Measurements from ENCODE around the gene GSC2. TPM values are rescaled to one million over a fixed set of nuclear protein-coding genes. Genes with fewer than 3 reads are reported as not detected.

Gene GSC2
- total RNA-seq, 5 donors from 2014 or later (not counting 1 experiment from before 2014, with no cell fraction given), result not detected

DNA sequence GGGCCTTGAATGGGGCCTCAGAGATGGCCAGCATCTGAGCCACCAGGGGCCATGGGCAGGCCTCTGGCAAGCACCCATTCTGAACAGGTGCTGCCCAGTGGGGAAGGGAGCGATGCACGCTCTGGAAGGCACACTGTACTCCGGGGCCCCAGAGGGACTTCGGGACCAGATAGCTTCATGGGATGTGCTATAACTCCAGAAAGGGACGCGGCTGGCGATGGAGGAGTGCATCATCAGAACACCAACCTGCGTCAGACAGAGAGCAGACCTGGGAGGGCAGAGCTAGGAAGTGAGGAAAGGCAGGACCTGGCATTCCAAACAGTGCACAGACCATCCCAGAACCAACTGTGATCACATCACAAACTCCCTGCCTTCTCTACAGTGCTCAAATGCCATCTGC lies 44.6 kb downstream of the GSC2 start:
- H3K9me3 ChIP-seq, result no peaks in the 10 kb centered on the region
- DNase-seq (no peak), ATAC-seq (replicated peaks in 1 of 4) (no peak)
- Mint-ChIP-seq H3K27me3 (no peaks in the 10 kb centered on the region), H3K27ac (peak overlapping the region in 1 of 2 donors; percentile 90), H3K9me3 (no peaks in the 10 kb centered on the region), H3K36me3 (peaks cover 6% of the 10 kb centered on the region), H3K4me1 (peaks cover 68 to 77% (median 72%) of the 10 kb centered on the region in 3 donors), H3K4me3 (no peak overlapping the region)
- ChIA-PET CTCF (no interaction called here), POLR2A (no interaction called here)
- 94% methylated on average over 2 of the region's 8 CpGs for WGBS (ENCODE audit: insufficient coverage)
- H3K27ac ChIP-seq (ENCODE audit: low read length), result no peak overlapping the region
- peaks cover 17 to 44% of the 10 kb centered on the region in 2 experiments for H3K4me1 ChIP-seq (ENCODE audit: control insufficient read depth in 1 of 2, extremely low read depth in 1 of 2, insufficient read depth in 2 of 2, low read length in 2 of 2)
- no peak overlapping the region for H3K4me3 ChIP-seq (ENCODE audit: control insufficient read depth in 1 of 2, extremely low read depth in 1 of 2, low read length in 1 of 2)
- H3K27me3 ChIP-seq (replicated peaks in 1 of 2; ENCODE audit: control insufficient read depth in 2 of 2, extremely low read depth in 1 of 2, insufficient read depth in 2 of 2, low read length in 1 of 2), result no peaks in the 10 kb centered on the region
- H3K36me3 ChIP-seq (ENCODE audit: control insufficient read depth in 2 of 2, extremely low read depth in 1 of 2, insufficient read depth in 1 of 2, low read length in 1 of 2), result peaks cover 0 to 8% of the 10 kb centered on the region in 2 donors

DNA sequence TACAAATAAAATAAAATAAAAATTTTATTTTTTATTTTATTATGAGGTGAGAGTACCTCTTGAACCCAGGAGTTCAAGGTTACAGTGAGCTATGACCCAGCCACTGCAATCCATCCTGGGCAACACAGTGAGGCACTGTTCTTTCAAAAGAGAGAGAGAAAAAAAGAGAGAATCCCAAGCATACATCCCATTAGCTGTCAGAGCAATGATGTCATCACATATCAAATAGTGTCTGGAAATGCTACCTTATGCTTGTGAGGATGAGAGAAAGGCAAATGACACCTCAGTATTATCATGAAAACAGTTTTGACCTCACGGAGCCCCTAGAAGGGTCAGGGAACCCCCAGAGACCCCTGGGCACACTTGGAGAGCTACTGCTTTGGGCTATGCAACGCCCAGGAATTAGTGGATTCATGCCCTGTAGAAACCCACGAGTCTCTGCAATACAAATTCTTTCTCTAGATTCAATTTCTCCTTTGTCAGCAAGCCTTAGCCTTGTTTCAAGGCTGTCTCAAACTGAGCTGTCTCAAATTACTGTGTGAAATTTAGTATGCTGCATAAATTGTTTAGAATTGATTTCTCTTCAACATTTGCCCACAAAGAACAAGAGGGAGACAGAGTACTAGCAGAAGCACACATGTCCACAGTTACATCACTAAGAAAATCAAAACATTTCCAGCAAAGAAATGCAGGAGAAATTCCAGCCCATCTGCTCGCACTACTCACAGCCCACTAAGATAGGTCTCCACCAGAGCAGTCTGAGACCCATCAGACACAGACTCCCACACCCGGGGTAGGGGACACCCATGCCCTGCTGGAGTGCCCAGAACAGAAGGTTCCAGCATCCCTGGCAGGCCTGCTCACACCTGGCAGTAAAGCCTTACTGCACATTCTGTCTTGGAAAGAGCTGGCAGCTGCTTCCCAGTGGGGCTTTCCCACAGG lies 45.9 kb downstream of the GSC2 start:
- no peaks in the 10 kb centered on the region for H3K27me3 ChIP-seq (replicated peaks in 1 of 2; ENCODE audit: control insufficient read depth in 2 of 2, extremely low read depth in 1 of 2, insufficient read depth in 2 of 2, low read length in 1 of 2)
- Mint-ChIP-seq H3K9me3 (no peaks in the 10 kb centered on the region), H3K4me1 (peaks cover 63 to 70% (median 63%) of the 10 kb centered on the region in 3 donors), H3K4me3 (no peak overlapping the region), H3K27ac (peak overlapping the region in 1 of 2 donors; percentile 28), H3K27me3 (no peaks in the 10 kb centered on the region), H3K36me3 (peaks cover 8% of the 10 kb centered on the region)
- 94% methylated on average over 4 of the region's 5 CpGs for WGBS (ENCODE audit: insufficient coverage)
- peaks cover 9 to 37% of the 10 kb centered on the region in 2 experiments for H3K4me1 ChIP-seq (ENCODE audit: control insufficient read depth in 1 of 2, extremely low read depth in 1 of 2, insufficient read depth in 2 of 2, low read length in 2 of 2)
- DNase-seq (no peak), ATAC-seq (replicated peaks in 1 of 4) (no peak)
- CTCF ChIA-PET, result interaction anchor here in 1 of 2 donors (0.7 kb wide), 2 partner anchors 31 to 520 kb away, joined by 5 to 6 read pairs; no protein-coding TSS in a partner anchor
- no peaks in the 10 kb centered on the region for H3K9me3 ChIP-seq
- H3K27ac ChIP-seq (ENCODE audit: low read length), result no peak overlapping the region
- peaks cover 0 to 8% of the 10 kb centered on the region in 2 donors for H3K36me3 ChIP-seq (ENCODE audit: control insufficient read depth in 2 of 2, extremely low read depth in 1 of 2, insufficient read depth in 1 of 2, low read length in 1 of 2)
- POLR2A ChIA-PET, result interaction anchor here in 1 of 2 donors (0.6 kb wide), 1 partner anchor 10 kb away, joined by 3 read pairs; no protein-coding TSS in a partner anchor
- H3K4me3 ChIP-seq (ENCODE audit: control insufficient read depth in 1 of 2, extremely low read depth in 1 of 2, low read length in 1 of 2), result no peak overlapping the region

DNA sequence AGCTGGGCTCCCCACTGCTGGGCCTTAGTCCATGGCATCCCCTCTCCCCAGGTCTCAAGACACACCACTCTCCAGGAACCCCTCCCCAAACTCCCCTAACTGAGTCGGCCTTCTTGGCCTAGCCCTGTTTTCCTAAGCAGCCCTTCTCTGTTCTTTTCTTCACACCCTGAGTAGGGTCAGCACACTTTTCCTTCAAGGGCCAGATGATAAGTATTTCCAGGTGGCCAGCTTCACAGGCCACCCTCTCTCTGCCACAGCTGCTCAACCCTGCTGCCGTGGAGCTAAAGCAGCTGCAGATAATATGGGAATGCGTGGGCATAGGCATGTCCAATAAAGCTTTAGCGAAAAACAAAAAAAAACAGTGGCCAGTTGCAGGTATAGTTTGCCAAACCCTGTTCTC lies 51.9 kb downstream of the GSC2 start:
- ATAC-seq (replicated peaks in 1 of 4) (no peak), DNase-seq (no peak)
- 86% methylated on average over 4 of the region's 4 CpGs for WGBS (ENCODE audit: insufficient coverage)
- H3K27ac ChIP-seq (ENCODE audit: low read length), result no peak overlapping the region
- H3K4me3 Mint-ChIP-seq, result no peak overlapping the region
- no peaks in the 10 kb centered on the region for H3K27me3 Mint-ChIP-seq
- peak overlapping the region in 1 of 2 donors; percentile 41 for H3K27ac Mint-ChIP-seq
- H3K36me3 ChIP-seq (ENCODE audit: control insufficient read depth in 2 of 2, extremely low read depth in 1 of 2, insufficient read depth in 1 of 2, low read length in 1 of 2), result peaks cover 7 to 10% of the 10 kb centered on the region in 2 donors
- no peak overlapping the region for H3K4me3 ChIP-seq (ENCODE audit: control insufficient read depth in 1 of 2, extremely low read depth in 1 of 2, low read length in 1 of 2)
- H3K4me1 ChIP-seq (ENCODE audit: control insufficient read depth in 1 of 2, extremely low read depth in 1 of 2, insufficient read depth in 2 of 2, low read length in 2 of 2), result peaks cover 0 to 17% of the 10 kb centered on the region in 2 experiments
- H3K36me3 Mint-ChIP-seq, result peaks cover 24% of the 10 kb centered on the region
- H3K4me1 Mint-ChIP-seq, result peaks cover 39 to 49% (median 42%) of the 10 kb centered on the region in 3 donors
- CTCF ChIA-PET, result interaction anchor here in 1 of 2 donors (1.0 kb wide), 1 partner anchor 10 kb away, joined by 3 read pairs; no protein-coding TSS in a partner anchor
- H3K27me3 ChIP-seq (replicated peaks in 1 of 2; ENCODE audit: control insufficient read depth in 2 of 2, extremely low read depth in 1 of 2, insufficient read depth in 2 of 2, low read length in 1 of 2), result no peaks in the 10 kb centered on the region
- POLR2A ChIA-PET, result interaction anchor here (0.5 to 0.6 kb wide), 2 partner anchors 382 to 414 kb away, joined by 5 to 8 read pairs; partner anchors contain the start of gene CDC45 (in 1 of the 2)
- H3K9me3 ChIP-seq, result no peaks in the 10 kb centered on the region
- H3K9me3 Mint-ChIP-seq, result no peaks in the 10 kb centered on the region

DNA sequence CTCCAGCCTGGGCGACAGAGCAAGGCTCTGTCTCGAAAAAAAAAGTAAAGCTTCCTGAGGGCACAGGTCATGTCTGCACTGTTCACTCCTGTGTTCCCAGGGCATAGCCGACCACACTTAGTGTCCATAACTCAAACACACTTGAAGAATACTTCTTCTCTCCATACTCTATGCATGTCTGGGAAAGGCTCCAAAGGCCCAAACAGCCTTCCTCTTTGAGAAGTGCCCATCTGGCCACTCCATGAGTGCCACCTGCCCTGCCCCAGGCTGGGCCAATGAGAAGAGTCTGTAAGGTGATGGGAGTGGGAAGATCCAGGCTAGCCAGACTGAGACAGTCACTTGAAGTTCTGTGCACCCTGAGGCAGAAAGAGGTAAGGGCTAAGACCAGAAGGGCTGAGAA lies 52.6 kb downstream of the GSC2 start:
- peaks cover 27% of the 10 kb centered on the region for H3K36me3 Mint-ChIP-seq
- H3K9me3 Mint-ChIP-seq, result no peaks in the 10 kb centered on the region
- ChIA-PET CTCF (interaction anchor here in 1 of 2 donors (1.5 kb wide), 1 partner anchor 11 kb away, joined by 5 read pairs; no protein-coding TSS in a partner anchor), POLR2A (interaction anchor here in 1 of 2 donors (0.5 to 0.6 kb wide), 2 partner anchors 414 to 1015 kb away, joined by 3 to 8 read pairs; no protein-coding TSS in a partner anchor)
- H3K4me1 ChIP-seq (ENCODE audit: control insufficient read depth in 1 of 2, extremely low read depth in 1 of 2, insufficient read depth in 2 of 2, low read length in 2 of 2), result peaks cover 0 to 17% of the 10 kb centered on the region in 2 experiments
- H3K27me3 Mint-ChIP-seq, result no peaks in the 10 kb centered on the region
- H3K4me1 Mint-ChIP-seq, result peaks cover 39 to 49% (median 42%) of the 10 kb centered on the region in 3 donors
- DNase-seq (no peak), ATAC-seq (replicated peaks in 1 of 4) (no peak)
- H3K4me3 Mint-ChIP-seq, result no peak overlapping the region
- H3K27ac ChIP-seq (ENCODE audit: low read length), result no peak overlapping the region
- H3K27me3 ChIP-seq (replicated peaks in 1 of 2; ENCODE audit: control insufficient read depth in 2 of 2, extremely low read depth in 1 of 2, insufficient read depth in 2 of 2, low read length in 1 of 2), result no peaks in the 10 kb centered on the region
- H3K36me3 ChIP-seq (ENCODE audit: control insufficient read depth in 2 of 2, extremely low read depth in 1 of 2, insufficient read depth in 1 of 2, low read length in 1 of 2), result peaks cover 7 to 10% of the 10 kb centered on the region in 2 donors
- no peak overlapping the region for H3K4me3 ChIP-seq (ENCODE audit: control insufficient read depth in 1 of 2, extremely low read depth in 1 of 2, low read length in 1 of 2)
- H3K9me3 ChIP-seq, result no peaks in the 10 kb centered on the region
- 100% methylated on average over 3 of the region's 3 CpGs for WGBS (ENCODE audit: insufficient coverage)
- peak overlapping the region in 1 of 2 donors; percentile 48 for H3K27ac Mint-ChIP-seq

Other genes starting within 250 kb of the GSC2 start
- gene DGCR6, start 244.0 kb downstream of the GSC2 start, total RNA-seq, result 10 to 100 TPM in 2 of 5 donors, 1 to 10 TPM in 3; 5.0 to 16.8 (median 6.5) TPM
- under 1 TPM in 4 of 5 donors, not detected in 1; 0.13 to 0.91 (median 0.52) TPM for gene PRODH, start 214.0 kb downstream of the GSC2 start, total RNA-seq
- 10 to 100 TPM; 50.9 to 79.2 (median 71.5) TPM for gene DGCR2, start 27.9 kb downstream of the GSC2 start, total RNA-seq
- gene TSSK2, start 19.0 kb downstream of the GSC2 start, total RNA-seq, result under 1 TPM in 1 of 5 donors, not detected in 4; 0.37 TPM
- 10 to 100 TPM; 20.9 to 40.4 (median 22.9) TPM for gene ESS2, start 5.6 kb downstream of the GSC2 start, total RNA-seq
- gene SLC25A1, start 28.4 kb upstream of the GSC2 start, total RNA-seq, result 10 to 100 TPM; 24.1 to 52.9 (median 45.7) TPM
- gene CLTCL1, start 141.4 kb upstream of the GSC2 start, total RNA-seq, result 1 to 10 TPM in 4 of 5 donors, under 1 TPM in 1; 0.63 to 3.9 (median 1.6) TPM